Thyroid gland (tissue), 4 donors: ENCODE measurements around the gene PRKCD. TPM values are rescaled to one million over a fixed set of nuclear protein-coding genes. Genes with fewer than 3 reads are reported as not detected.

Source experiments
- DNase-seq, 2 donors: peaks; one replicate each; pipeline ENCODE4 v3.0.0-alpha.2; 2019
- H3K27ac ChIP-seq, 3 donors: fragments of 200-600 bp; sonication (generic); 1 replicate in 2 of 3; 2 replicates in 1 of 3; pipeline ENCODE4 v1.5.1; 2016 to 2019; ENCODE audit warnings: mild to moderate bottlenecking in 1 of 3, moderate library complexity in 1 of 3
- H3K27me3 ChIP-seq: fragments of 200-600 bp; sonication (generic); one replicate; pipeline ENCODE4 v1.5.1; 2019
- H3K36me3 ChIP-seq, 2 donors: fragments of 200-600 bp; sonication (generic); one replicate each; pipeline ENCODE4 v1.5.1; 2016 to 2019
- H3K4me1 ChIP-seq, 2 donors: fragments of 200-600 bp; sonication (generic); one replicate each; pipeline ENCODE4 v1.5.1; 2017 to 2019
- H3K4me3 ChIP-seq, 3 donors: fragments of 200-600 bp; sonication (generic); replicated peaks in 1 of 3; 1 replicate in 2 of 3; 2 replicates in 1 of 3; pipeline ENCODE4 v1.5.1; 2016; ENCODE audit warnings: mild to moderate bottlenecking in 1 of 3
- H3K9me3 ChIP-seq: fragments of 200-600 bp; sonication (generic); one replicate; pipeline ENCODE4 v1.5.1; 2017
- POLR2A ChIP-seq, 2 donors: fragments of 450-650 bp; IDR thresholded peaks; one replicate each; pipeline ENCODE4 v1.6.1; 2017; ENCODE audit warnings: antibody characterized with exemption in 2 of 2, mild to moderate bottlenecking in 2 of 2, moderate library complexity in 1 of 2
- WGBS, 2 donors: methylation state at CpG; one replicate each; pipeline ENCODE4 v1.1.5; 2017; 5-methylcytosine and 5-hydroxymethylcytosine counted together
- intact Hi-C: fragments of 100-400 bp; cut with DNase I; formaldehyde crosslinking; loops from one replicate; pipeline ENCODE4 v1.15.1; 2023
- total RNA-seq, 4 donors: library from RNA; depleted of rRNA; stranded (reverse); fragments of >200 nt; gene quantifications; one replicate each; pipeline ENCODE4 v1.2.3, GENCODE V29; 2016
- TF ChIP-seq, protein P1 (sequence below), 6 experiments: fragments of 200-600 bp in 3 of 6; fragments of 450-650 bp in 3 of 6; sonication (generic) in 3 of 6; IDR thresholded peaks; one replicate each; pipeline ENCODE4 v1.5.1; 2016 to 2019; ENCODE audit warnings: antibody characterized with exemption in 6 of 6, mild to moderate bottlenecking in 2 of 6, inconsistent platforms in 1 of 6, moderate library complexity in 1 of 6

PRKCD gene
- total RNA-seq, 4 donors from 2014 or later: 32.0 to 154 (median 71.4) TPM

DNA sequence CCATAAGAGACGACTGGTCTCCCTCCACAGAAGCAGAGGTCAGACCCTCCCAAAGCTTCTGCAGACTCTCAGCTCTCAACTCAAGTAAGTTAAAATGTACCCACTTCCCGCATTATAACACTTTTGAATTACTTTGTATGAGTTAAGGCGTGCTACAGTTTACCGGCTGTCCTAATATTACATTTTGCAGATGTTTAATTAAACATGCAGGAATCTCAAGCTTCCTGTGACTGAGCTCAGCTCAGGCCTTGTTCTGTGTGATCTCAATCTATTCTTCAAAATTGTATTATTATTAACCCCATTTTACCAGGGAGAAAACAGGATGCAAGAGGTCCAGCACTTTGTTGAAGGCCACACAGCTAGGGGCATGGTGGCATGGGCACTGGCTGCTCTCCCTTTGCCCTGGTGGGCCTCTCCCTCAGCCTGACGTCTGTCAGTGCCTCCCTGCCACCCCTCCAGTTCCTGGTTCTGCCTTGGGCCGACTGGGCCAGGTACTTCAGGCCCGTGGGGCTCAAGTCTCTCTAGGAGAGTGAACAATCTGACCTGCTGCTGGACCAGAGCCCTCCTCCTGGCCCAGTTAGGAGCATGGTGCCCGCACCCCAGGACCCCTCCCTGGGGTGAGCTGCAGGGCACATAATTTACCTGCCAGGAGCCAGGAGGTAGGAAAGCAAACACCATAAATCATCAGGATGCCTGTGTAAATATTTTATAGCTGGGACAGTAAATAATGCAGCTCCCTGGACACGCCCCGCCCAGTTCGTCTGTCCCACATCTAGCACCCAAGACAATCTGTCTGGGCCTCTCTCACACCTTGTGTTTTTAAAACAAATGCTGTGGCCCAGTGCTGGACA lies 15.9 kb upstream of the PRKCD start:
- Histone ChIP-seq H3K9me3 (no peaks in the 10 kb centered on the region), H3K27ac (no peak overlapping the region), H3K4me3 (no peak overlapping the region), H3K36me3 (no peaks in the 10 kb centered on the region), H3K27me3 (no peaks in the 10 kb centered on the region), H3K4me1 (peaks cover 8 to 15% of the 10 kb centered on the region in 2 donors)
- intact Hi-C loops: no loop called here
- no peak for DNase-seq
- no peak for TF ChIP-seq POLR2A (IDR thresholded peaks at IDR 0.05)
- TF ChIP-seq, protein P1, sequence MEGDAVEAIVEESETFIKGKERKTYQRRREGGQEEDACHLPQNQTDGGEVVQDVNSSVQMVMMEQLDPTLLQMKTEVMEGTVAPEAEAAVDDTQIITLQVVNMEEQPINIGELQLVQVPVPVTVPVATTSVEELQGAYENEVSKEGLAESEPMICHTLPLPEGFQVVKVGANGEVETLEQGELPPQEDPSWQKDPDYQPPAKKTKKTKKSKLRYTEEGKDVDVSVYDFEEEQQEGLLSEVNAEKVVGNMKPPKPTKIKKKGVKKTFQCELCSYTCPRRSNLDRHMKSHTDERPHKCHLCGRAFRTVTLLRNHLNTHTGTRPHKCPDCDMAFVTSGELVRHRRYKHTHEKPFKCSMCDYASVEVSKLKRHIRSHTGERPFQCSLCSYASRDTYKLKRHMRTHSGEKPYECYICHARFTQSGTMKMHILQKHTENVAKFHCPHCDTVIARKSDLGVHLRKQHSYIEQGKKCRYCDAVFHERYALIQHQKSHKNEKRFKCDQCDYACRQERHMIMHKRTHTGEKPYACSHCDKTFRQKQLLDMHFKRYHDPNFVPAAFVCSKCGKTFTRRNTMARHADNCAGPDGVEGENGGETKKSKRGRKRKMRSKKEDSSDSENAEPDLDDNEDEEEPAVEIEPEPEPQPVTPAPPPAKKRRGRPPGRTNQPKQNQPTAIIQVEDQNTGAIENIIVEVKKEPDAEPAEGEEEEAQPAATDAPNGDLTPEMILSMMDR (IDR thresholded peaks at IDR 0.05): no peak
- 73% methylated on average over 10 of the region's 11 CpGs for WGBS, 2 donors

DNA sequence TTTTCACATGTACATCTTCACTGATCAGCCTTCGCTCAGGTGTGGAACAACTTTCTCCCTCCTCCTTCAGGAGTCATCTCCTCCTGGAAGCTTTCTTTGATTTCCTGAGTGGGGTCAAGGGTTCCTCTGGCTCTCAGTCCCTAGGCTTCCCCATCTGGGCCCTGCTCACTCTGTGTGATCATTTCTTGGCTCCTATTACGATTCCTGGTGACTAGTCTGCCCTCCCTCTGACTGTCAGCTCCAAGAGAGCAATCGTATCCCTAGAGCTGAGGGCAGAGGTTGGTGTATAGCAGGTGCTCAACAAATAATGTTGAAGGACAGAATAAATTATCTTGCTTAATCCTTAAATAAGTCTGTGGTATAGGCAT lies 15.3 kb upstream of the PRKCD start:
- Histone ChIP-seq H3K27me3 (no peaks in the 10 kb centered on the region), H3K4me3 (no peak overlapping the region), H3K4me1 (peaks cover 14 to 21% of the 10 kb centered on the region in 2 donors), H3K36me3 (no peaks in the 10 kb centered on the region), H3K9me3 (no peaks in the 10 kb centered on the region), H3K27ac (no peak overlapping the region)
- intact Hi-C loops: no loop called here
- DNase-seq: no peak
- 62 to 79% methylated on average over 3 of the region's 3 CpGs for WGBS, 2 donors
- TF ChIP-seq, protein P1 (IDR thresholded peaks at IDR 0.05): no peak
- no peak for TF ChIP-seq POLR2A (IDR thresholded peaks at IDR 0.05)

DNA sequence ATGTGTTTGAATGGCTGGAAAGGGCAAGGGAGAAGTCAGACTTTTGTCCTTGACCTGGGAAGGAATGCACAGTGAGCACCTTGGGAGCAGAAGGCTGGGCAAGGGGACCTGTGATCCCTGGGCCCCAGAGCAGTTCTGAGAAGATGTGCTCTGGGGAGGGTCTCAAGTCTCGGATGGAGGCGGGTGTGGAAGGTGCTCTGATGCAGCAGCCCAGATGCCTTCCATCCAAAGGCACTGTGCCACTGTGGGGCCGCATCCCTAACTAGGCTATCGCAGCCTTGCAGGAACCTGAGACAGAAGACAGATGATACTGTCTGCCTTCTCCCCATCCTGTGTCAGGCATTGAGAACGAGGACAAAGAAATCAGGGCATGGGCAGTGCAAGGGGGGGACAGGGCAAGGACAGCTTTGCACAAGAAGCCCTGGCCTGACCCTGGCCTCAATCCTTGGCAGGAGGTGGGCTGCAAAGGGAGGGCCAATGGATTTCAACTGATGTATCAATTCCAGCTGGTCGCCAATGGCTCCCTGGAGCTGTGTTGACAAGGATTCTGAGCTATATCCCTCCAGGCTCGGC lies 14.6 kb upstream of the PRKCD start:
- 91 to 92% methylated on average over 7 of the region's 7 CpGs for WGBS, 2 donors
- Histone ChIP-seq H3K27me3 (no peaks in the 10 kb centered on the region), H3K36me3 (no peaks in the 10 kb centered on the region), H3K9me3 (no peaks in the 10 kb centered on the region), H3K27ac (no peak overlapping the region), H3K4me1 (peaks cover 19 to 28% of the 10 kb centered on the region in 2 donors), H3K4me3 (no peak overlapping the region)
- no peak for DNase-seq
- intact Hi-C loops: no loop called here
- TF ChIP-seq POLR2A (IDR thresholded peaks at IDR 0.05): no peak
- TF ChIP-seq, protein P1 (IDR thresholded peaks at IDR 0.05): no peak

DNA sequence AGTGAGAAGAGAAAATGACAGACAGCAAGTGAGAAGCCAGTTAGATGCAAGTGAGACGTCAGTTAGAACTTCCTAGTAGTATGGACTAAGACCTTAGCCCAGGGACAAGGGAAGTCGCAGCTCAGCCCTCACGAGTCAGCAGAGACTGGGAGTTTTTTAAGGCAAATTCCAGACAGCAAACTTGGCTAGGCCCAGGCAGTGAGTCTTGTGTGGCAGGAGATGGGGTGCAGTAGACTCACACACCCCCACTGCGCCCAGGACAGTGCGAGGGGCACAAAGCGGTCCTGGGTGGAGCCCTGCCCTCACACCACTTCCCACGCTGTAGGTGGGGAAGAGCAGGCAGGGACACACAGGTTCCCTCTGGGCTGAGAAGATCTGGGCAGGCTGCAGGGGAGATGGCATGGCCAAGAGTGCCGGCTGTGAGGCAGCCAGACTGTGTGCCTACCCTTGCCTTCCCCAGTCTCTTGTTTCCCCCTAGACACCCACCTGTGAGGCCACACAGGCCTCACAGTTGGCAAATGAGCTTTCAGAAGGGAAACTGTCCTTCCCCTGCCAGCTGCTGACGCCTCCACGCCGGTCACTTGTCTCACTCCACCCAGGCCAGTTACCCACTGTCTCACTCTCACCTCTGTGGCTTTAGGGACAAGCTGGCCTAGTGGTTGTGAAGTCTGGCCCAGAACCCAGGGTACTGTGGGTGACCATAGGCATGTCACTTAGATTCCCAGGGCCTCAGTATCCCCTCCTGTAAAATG lies 13.7 kb upstream of the PRKCD start:
- DNase-seq: no peak
- TF ChIP-seq POLR2A (IDR thresholded peaks at IDR 0.05): no peak
- TF ChIP-seq, protein P1 (IDR thresholded peaks at IDR 0.05): no peak
- 87 to 94% methylated on average over 7 to 11 of the region's 11 CpGs for WGBS, 2 donors
- H3K4me3 ChIP-seq: no peak overlapping the region
- H3K27me3 ChIP-seq: no peaks in the 10 kb centered on the region
- no peaks in the 10 kb centered on the region for H3K9me3 ChIP-seq
- peaks cover 23 to 33% of the 10 kb centered on the region in 2 donors for H3K4me1 ChIP-seq
- no peak overlapping the region for H3K27ac ChIP-seq
- H3K36me3 ChIP-seq: no peaks in the 10 kb centered on the region
- intact Hi-C loops: no loop called here
